ENCODE results near the gene ATP13A2. TPM values are rescaled to one million over a fixed set of nuclear protein-coding genes. Genes with fewer than 3 reads are reported as not detected.

ATP13A2 gene
- total RNA-seq, 1 donor from 2014 or later: 39.2 TPM

- Histone ChIP-seq H3K4me3 (no peak overlapping the region), H3K27ac (no peak overlapping the region), H3K36me3 (peaks cover 85 to 99% of the 10 kb centered on the region in 2 donors), H3K9me3 (no peaks in the 10 kb centered on the region), H3K4me1 (no peaks in the 10 kb centered on the region), H3K27me3 (no peaks in the 10 kb centered on the region)
- TF ChIP-seq CTCF (IDR thresholded peaks at IDR 0.05): no peak
- intact Hi-C loops (cut with DNase I): no loop called here
- DNase-seq (ENCODE audit: low spot score in 2 of 2): no peak
Measured at GRCh38 chr1:17023102-17023501, 11.4 kb upstream of the ATP13A2 start.

DNA sequence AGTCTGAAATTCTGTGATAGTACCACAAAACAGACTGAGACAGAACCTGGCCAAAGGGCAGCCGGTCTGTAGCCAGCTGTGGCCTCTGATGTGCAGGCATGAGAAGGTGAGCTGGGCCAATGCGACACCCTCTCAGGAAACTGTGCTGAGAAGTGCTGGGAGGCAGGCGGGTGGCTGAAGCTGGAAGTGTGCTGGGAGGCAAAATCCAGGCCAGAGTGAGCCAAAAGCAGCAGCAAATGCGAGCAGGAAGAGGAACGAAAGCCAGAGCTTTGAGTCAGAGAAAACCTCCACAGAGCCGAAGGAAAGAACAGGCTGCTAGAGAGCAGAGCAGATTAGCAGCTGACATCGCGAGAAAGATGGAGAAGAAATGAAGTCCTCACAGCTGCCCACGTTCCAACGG is 10.2 kb upstream of the ATP13A2 start:
- intact Hi-C loops (cut with DNase I): no loop called here
- H3K27ac ChIP-seq: no peak overlapping the region
- H3K36me3 ChIP-seq: peaks cover 79 to 92% of the 10 kb centered on the region in 2 donors
- no peak for TF ChIP-seq CTCF (IDR thresholded peaks at IDR 0.05)
- DNase-seq (ENCODE audit: low spot score in 2 of 2): peak in 1 of 2 donors; percentile 15
- H3K27me3 ChIP-seq: no peaks in the 10 kb centered on the region
- H3K4me3 ChIP-seq: no peak overlapping the region
- no peaks in the 10 kb centered on the region for H3K9me3 ChIP-seq
- H3K4me1 ChIP-seq: no peaks in the 10 kb centered on the region

GRCh38 chr1:17020502-17020901 is 8.8 kb upstream of the ATP13A2 start:
- Histone ChIP-seq H3K4me3 (no peak overlapping the region), H3K4me1 (no peaks in the 10 kb centered on the region), H3K27me3 (no peaks in the 10 kb centered on the region), H3K9me3 (no peaks in the 10 kb centered on the region), H3K36me3 (peaks cover 66 to 78% of the 10 kb centered on the region in 2 donors), H3K27ac (no peak overlapping the region)
- peak in 1 of 2 donors; percentile 40 for DNase-seq (ENCODE audit: low spot score in 2 of 2)
- TF ChIP-seq CTCF (IDR thresholded peaks at IDR 0.05): no peak
- intact Hi-C loops (cut with DNase I): no loop called here

- peak in 1 of 2 donors; percentile 30 for DNase-seq (ENCODE audit: low spot score in 2 of 2)
- intact Hi-C loops (cut with DNase I): no loop called here
- Histone ChIP-seq H3K36me3 (peaks cover 56 to 62% of the 10 kb centered on the region in 2 donors), H3K27ac (no peak overlapping the region), H3K4me3 (no peak overlapping the region), H3K4me1 (no peaks in the 10 kb centered on the region), H3K9me3 (no peaks in the 10 kb centered on the region), H3K27me3 (no peaks in the 10 kb centered on the region)
- no peak for TF ChIP-seq CTCF (IDR thresholded peaks at IDR 0.05)
Measured at GRCh38 chr1:17018849-17019248, 7.1 kb upstream of the ATP13A2 start.

DNA sequence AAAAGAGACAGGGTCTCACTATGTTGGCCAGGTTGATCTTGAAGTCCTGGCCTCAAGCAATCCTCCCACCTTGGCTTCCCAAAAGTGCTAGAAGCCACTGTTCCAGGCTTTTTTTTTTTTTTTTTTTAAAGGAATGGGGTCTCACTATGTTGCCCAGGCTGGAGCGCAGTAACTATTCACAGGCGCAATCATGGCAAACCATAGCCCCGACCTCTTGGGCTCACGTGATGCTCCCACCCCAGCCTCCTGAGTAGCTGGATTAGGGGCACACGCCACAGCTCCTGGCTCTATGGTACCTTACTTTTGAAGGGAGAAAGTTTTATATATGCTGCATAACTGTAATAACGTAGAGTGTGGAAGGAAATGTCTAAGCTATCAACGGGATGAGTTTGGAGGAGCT is 5.7 kb upstream of the ATP13A2 start:
- TF ChIP-seq CTCF (IDR thresholded peaks at IDR 0.05): no peak
- Histone ChIP-seq H3K4me3 (no peak overlapping the region), H3K36me3 (peaks cover 41 to 48% of the 10 kb centered on the region in 2 donors)

DNA sequence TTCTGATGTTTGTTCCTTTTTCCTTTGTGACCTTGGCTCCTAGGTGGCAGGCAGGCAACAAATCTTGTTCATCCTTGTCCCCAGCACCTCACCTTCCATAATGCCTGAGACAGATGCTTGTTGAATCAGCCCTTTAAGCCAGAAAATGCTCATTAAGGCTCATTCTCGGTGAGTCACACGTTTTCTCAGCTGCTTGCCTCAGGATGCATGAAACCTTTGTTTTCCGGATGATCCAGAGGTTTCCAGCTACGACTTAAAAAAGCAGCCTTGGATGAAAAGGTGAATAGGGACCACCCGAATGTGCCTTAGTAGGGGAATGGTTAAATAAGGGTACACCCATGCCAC is 4.6 kb upstream of the ATP13A2 start:
- Histone ChIP-seq H3K4me3 (no peak overlapping the region), H3K36me3 (peaks cover 30 to 36% of the 10 kb centered on the region in 2 donors), H3K4me1 (peaks cover 0 to 3% of the 10 kb centered on the region in 2 donors), H3K27me3 (no peaks in the 10 kb centered on the region), H3K9me3 (no peaks in the 10 kb centered on the region), H3K27ac (no peak overlapping the region)
- TF ChIP-seq CTCF (IDR thresholded peaks at IDR 0.05): no peak
- DNase-seq (ENCODE audit: low spot score in 2 of 2): no peak
- intact Hi-C loops (cut with DNase I): no loop called here

More for the DNA sequence above, 5.7 kb upstream of the ATP13A2 start:
- no peaks in the 10 kb centered on the region for H3K4me1 ChIP-seq
- intact Hi-C loops (cut with DNase I): no loop called here
- no peaks in the 10 kb centered on the region for H3K9me3 ChIP-seq
- H3K27ac ChIP-seq: no peak overlapping the region
- DNase-seq (ENCODE audit: low spot score in 2 of 2): peak in 1 of 2 donors; percentile 4
- H3K27me3 ChIP-seq: no peaks in the 10 kb centered on the region
